Bronchial epithelial cell (primary cell): Measurements from ENCODE around the gene TRPV3. TPM values are rescaled to one million over a fixed set of nuclear protein-coding genes. Genes with fewer than 3 reads are reported as not detected.
"Not testable (repeated sequence)": the region's sequence is repeated elsewhere in the genome, so short reads cannot be mapped to it uniquely, and the experiment has no call there.

Source experiments
- DNase-seq: peaks from one replicate; pipeline ENCODE4 v3.0.0-alpha.2; 2010; ENCODE audit warnings: low read depth
- FAIRE-seq: peaks from 2 replicates; lab custom pipeline; 2011; peaks lifted over from hg19 to GRCh38; lab: Jason Lieb, UNC
- H3K27me3 ChIP-seq: 2 replicates; pipeline ENCODE4 v1.5.1; 2011; ENCODE audit warnings: low read length; ENCODE audit not compliant: control insufficient read depth, insufficient read depth
- H3K36me3 ChIP-seq: 2 replicates; pipeline ENCODE4 v1.5.1; 2011; ENCODE audit warnings: low read length; ENCODE audit not compliant: control insufficient read depth, insufficient read depth
- H3K4me3 ChIP-seq: 2 replicates; pipeline ENCODE4 v1.5.1; 2011; ENCODE audit warnings: mild to moderate bottlenecking, low read depth, low read length, control low read depth
- CTCF ChIP-seq: IDR thresholded peaks from 2 replicates; pipeline ENCODE4 v1.5.1; 2011; ENCODE audit warnings: mild to moderate bottlenecking, moderate library complexity, low read length, control low read depth, inconsistent platforms; ENCODE audit not compliant: insufficient read depth, severe bottlenecking
- total RNA-seq: library from RNA; depleted of rRNA; stranded (reverse); fragments of >200 nt; gene quantifications from 2 replicates; pipeline ENCODE4 v1.2.1, GENCODE V29; 2014

TRPV3 gene
- total RNA-seq, 1 donor from 2014 or later, result 0.79 TPM

GRCh38 chr17:3572231-3572630, 14.6 kb upstream of the TRPV3 start:
- Histone ChIP-seq H3K36me3 (peaks cover 4% of the 10 kb centered on the region), H3K27me3 (no peaks in the 10 kb centered on the region), H3K4me3 (no peak overlapping the region)
- FAIRE-seq (no peak), DNase-seq (no peak)
- TF ChIP-seq CTCF, result no peak

- DNase-seq (no peak), FAIRE-seq (no peak)
- H3K36me3 ChIP-seq, result peaks cover 6% of the 10 kb centered on the region
- TF ChIP-seq CTCF, result no peak
- H3K27me3 ChIP-seq, result no peaks in the 10 kb centered on the region
- H3K4me3 ChIP-seq, result no peak overlapping the region
Measured at GRCh38 chr17:3571043-3571900, 13.7 kb upstream of the TRPV3 start.

- H3K27me3 ChIP-seq, result no peaks in the 10 kb centered on the region
- no peak for TF ChIP-seq CTCF
- FAIRE-seq (no peak), DNase-seq (no peak)
- no peak overlapping the region for H3K4me3 ChIP-seq
- H3K36me3 ChIP-seq, result peaks cover 6% of the 10 kb centered on the region
Measured at GRCh38 chr17:3569534-3570137, 12.0 kb upstream of the TRPV3 start.

- peaks cover 2% of the 10 kb centered on the region for H3K36me3 ChIP-seq
- no peak overlapping the region for H3K4me3 ChIP-seq
- TF ChIP-seq CTCF, result no peak
- DNase-seq (no peak), FAIRE-seq (no peak)
- no peaks in the 10 kb centered on the region for H3K27me3 ChIP-seq
Measured at GRCh38 chr17:3566551-3566950, 8.9 kb upstream of the TRPV3 start.

GRCh38 chr17:3565143-3565542, 7.5 kb upstream of the TRPV3 start:
- FAIRE-seq (no peak), DNase-seq (no peak)
- peaks cover 2% of the 10 kb centered on the region for H3K36me3 ChIP-seq

GRCh38 chr17:3564241-3564640, 6.6 kb upstream of the TRPV3 start:
- not testable (repeated sequence) for H3K36me3 ChIP-seq, H3K4me3 ChIP-seq, H3K27me3 ChIP-seq, FAIRE-seq, DNase-seq

More at GRCh38 chr17:3565143-3565542, 7.5 kb upstream of the TRPV3 start:
- TF ChIP-seq CTCF, result no peak
- H3K4me3 ChIP-seq, result no peak overlapping the region
- H3K27me3 ChIP-seq, result no peaks in the 10 kb centered on the region
